GM18526 (cell line): ENCODE data around the gene TSPYL6.

ENCODE experiments used
- POLR2A ChIP-seq: IDR thresholded peaks from 3 replicates; pipeline ENCODE4 v1.6.1; 2011; ENCODE audit not compliant: insufficient read length; ENCODE audit errors: extremely low read depth

Gene TSPYL6

DNA sequence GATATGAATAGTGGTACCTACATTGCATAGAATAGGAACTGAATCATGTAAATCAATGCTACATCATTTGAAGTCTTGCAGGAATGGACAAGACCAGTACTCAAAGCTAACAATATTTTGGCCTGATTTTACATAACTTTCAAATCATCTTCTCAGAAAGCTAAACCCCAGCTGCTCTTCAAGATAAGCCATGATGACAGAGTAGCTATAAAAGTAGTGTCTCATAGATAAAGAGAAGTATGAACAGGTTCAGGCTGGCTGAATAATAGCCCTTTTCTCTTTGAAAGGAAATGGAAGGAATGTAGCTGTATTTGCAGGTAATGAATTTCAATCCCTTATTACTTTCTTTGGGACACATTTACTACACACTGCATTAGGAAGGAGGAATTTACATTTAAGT is 28.2 kb downstream of the TSPYL6 start:
- TF ChIP-seq POLR2A = no peak

DNA sequence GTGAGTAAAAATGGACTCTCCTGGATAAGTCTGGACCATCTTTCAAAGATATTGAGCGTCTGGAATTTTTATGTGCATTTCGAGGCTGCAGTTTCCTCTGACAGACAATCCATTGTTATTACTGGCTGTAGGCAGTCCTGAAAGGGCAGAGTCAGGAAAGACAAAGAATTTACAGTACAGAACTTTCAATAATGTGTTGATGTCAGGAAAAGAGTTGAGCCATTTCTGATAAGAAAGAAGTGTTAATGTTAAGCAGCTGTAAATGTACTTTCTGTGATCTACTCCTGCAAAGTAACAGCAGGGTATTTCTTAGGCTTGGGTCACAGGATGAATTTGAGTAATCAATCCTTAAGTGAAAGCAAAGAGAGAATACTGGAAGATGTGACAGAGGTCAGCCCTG is 29.8 kb downstream of the TSPYL6 start:
- no peak for TF ChIP-seq POLR2A

DNA sequence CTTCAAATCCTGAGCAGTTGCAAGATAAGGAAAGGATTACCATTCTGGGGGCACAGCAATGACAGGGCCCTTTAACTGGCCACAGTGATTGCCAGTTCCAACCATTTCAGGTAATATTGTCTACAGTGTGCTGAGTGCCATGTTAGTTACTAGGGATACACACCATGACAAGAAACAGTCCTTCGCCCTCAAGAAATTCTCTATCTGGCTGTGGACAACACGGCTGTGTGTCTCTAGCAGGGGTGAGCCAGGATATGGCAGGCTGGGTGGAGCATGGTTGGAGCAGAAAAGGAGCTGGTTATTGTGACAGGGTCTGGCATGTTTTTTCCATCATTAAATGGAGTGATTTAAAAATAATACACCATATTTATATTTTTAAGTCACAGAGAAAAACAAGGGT is 31.0 kb downstream of the TSPYL6 start:
- TF ChIP-seq POLR2A = no peak

DNA sequence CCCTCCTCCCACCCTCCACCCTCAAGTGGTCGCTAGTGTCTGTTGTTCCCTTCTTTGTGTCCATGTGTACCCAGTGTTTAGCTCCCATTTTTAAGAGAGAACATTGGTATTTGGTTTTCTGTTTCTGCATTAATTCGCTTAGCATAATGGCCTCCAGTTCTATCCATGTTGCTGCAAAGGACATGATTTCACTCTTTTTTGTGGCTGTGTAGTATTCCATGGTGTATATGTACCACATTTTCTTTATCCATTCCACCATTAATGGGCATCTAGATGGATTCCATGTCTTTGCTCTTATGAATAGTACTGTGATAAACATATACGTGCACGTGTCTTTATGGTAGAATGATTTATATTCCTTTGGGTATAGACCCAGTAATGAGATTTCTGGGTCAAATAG is 42.9 kb downstream of the TSPYL6 start:
- TF ChIP-seq POLR2A = no peak

GRCh38 chr2:54212456-54212855 is 43.6 kb downstream of the TSPYL6 start:
- no peak for TF ChIP-seq POLR2A

GRCh38 chr2:54209379-54209778 is 46.6 kb downstream of the TSPYL6 start:
- TF ChIP-seq POLR2A = no peak

GRCh38 chr2:54208364-54209240 is 47.4 kb downstream of the TSPYL6 start:
- no peak for TF ChIP-seq POLR2A

- no peak for TF ChIP-seq POLR2A
These were observed 48.3 kb downstream of the TSPYL6 start for GRCh38 chr2:54207666-54208195.

- no peak for TF ChIP-seq POLR2A
These were observed 49.4 kb downstream of the TSPYL6 start for GRCh38 chr2:54206596-54206995.

DNA sequence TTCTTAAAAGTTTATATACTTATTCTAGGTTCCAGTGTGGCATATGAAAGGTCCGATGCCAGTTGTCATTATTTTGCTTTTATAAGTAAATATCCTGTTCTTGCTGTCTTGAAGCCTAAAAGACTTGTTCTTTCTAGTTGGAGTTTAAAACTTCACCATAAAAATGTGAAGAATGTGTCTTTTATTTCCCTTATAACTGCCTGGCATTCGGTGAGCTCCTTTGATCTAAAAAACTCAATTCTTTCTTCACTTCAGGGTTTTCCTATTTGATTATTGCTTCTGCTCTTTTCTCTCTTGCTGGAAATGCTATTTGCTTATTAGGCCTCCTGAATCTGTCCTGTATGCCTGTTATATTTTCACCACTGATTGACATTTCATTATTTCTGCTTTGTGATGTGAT is 51.6 kb downstream of the TSPYL6 start:
- TF ChIP-seq POLR2A = no peak
